NB4 (cell line): ENCODE measurements around the gene SLC26A2.
A peak's percentile ranks its signal among the peaks of the same experiment; 100 is the strongest.

ENCODE experiments used
- CTCF ChIP-seq: IDR thresholded peaks from one replicate; pipeline ENCODE4 v1.5.1; 2012; ENCODE audit warnings: low read depth, low read length
- MYC ChIP-seq: IDR thresholded peaks from 2 replicates; pipeline ENCODE4 v1.6.1; 2011; ENCODE audit warnings: low read depth, low read length
- POLR2A ChIP-seq: IDR thresholded peaks from 2 replicates; pipeline ENCODE4 v1.6.1; 2011; ENCODE audit warnings: mild to moderate bottlenecking; ENCODE audit not compliant: insufficient read length; ENCODE audit errors: extremely low read depth
- TF ChIP-seq, protein P1 (sequence below): IDR thresholded peaks from 2 replicates; pipeline ENCODE4 v1.6.1; 2011; ENCODE audit warnings: low read depth, low read length

DNA sequence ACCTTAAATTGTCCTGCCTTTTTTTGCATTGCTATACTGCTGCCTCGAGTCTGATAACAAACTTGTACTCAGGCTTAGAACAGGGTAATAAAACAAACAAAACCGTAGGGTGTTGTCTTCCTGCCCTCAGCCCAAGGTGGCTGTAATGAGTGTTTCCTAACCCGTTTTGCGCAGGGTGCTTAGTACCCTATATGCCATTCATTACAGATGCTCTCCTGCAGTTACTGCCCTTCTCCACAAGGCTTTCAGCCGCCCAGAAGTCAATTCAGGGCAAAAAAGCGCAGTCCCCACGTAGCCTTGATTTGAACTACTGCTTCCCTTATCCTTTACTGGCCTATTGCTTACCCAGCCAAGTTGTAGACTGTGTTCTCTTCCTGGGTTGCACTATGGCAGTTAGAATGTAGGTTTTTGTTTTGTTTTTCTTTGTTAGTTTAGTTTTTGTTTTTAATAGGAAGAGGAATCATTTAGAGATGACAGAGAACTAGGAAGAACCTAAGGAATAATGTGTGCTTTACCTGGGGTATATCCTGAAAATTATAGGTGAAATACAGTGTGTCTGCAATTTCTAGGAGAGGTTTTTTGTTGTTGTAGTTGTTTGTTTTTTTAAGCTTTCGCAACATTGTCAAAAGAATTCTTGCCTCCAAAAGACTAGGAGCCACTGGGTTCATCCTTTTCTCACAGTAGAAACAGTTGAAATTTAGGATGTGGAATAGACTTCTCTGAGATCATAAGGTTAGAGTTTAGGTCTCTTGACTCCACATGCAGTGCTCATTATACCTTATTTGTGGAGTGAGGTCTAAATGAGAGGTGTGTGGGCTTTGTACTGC, 41.3 kb downstream of the SLC26A2 start:
- TF ChIP-seq POLR2A (no peak), CTCF (peak; percentile 63), MYC (0 out of 2 replicates have a peak, but pooled peaks have one; percentile 35)
- TF ChIP-seq, protein P1, sequence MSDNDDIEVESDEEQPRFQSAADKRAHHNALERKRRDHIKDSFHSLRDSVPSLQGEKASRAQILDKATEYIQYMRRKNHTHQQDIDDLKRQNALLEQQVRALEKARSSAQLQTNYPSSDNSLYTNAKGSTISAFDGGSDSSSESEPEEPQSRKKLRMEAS = peak; percentile 43
